Stimulated activated CD8-positive, alpha-beta memory T cell treated with anti-CD3 and anti-CD28 coated beads, Interleukin-15, amount 100 ng/mL, for 48 hours (primary cell): ENCODE results near the gene ODAD3.

Source experiments
- DNase-seq, 2 donors: peaks; one replicate each; pipeline ENCODE4 v3.0.0-alpha.2; 2020; ENCODE audit warnings: low read depth in 2 of 2

The ODAD3 gene

GRCh38 chr19:11377237-11377636, 57.7 kb downstream of the ODAD3 start:
- no peak for DNase-seq

- peak; percentile 49 to 60 for DNase-seq
These were observed 59.6 kb downstream of the ODAD3 start for GRCh38 chr19:11375143-11375948.

- DNase-seq = peak; percentile 92 to 96
These were observed 60.3 kb downstream of the ODAD3 start, which contains the start of gene SWSAP1 for GRCh38 chr19:11374433-11375142. TSS of gene SWSAP1 (plus strand) at chr19:11374666. CDS start at chr19:11374681, 15 bp downstream.

GRCh38 chr19:11373885-11374432, 61.0 kb downstream of the ODAD3 start:
- DNase-seq = no peak

GRCh38 chr19:11373166-11373884, 61.6 kb downstream of the ODAD3 start:
- DNase-seq = no peak

GRCh38 chr19:11370744-11371143, 64.2 kb downstream of the ODAD3 start:
- DNase-seq = no peak
